K562 (cell line): ENCODE results near the gene BBC3. TPM values are rescaled to one million over a fixed set of nuclear protein-coding genes. Genes with fewer than 3 reads are reported as not detected.

Experiments used
- AFF4 ChIP-seq: sonication (generic); formaldehyde crosslinking; IDR thresholded peaks from 2 replicates; pipeline ENCODE4 v1.8.0; 2023; ENCODE audit warnings: mild to moderate bottlenecking, missing genetic modification reagents
- CBX5 ChIP-seq: IDR thresholded peaks from 2 replicates; pipeline ENCODE4 v1.6.1; 2014; ENCODE audit warnings: low read depth, borderline replicate concordance
- CEBPB ChIP-seq: fragments of 450-650 bp; IDR thresholded peaks from 2 replicates; pipeline ENCODE4 v1.6.1; 2016; ENCODE audit warnings: missing genetic modification characterization, missing compliant biosample characterization
- CLOCK ChIP-seq: fragments of 250-450 bp; sonication (Bioruptor Pico); IDR thresholded peaks from 2 replicates; pipeline ENCODE4 v1.4.0; 2020; ENCODE audit warnings: mild to moderate bottlenecking, moderate library complexity, borderline replicate concordance
- CREB1 ChIP-seq, 2 experiments: sonication (generic) in 1 of 2; formaldehyde crosslinking in 1 of 2; IDR thresholded peaks; 2 replicates each; pipeline versions ENCODE4 v1.6.1 to v1.8.0; 2012 to 2022; ENCODE audit warnings: inconsistent platforms in 1 of 2, mild to moderate bottlenecking in 1 of 2, missing genetic modification reagents in 1 of 2, moderate library complexity in 1 of 2
- E2F3 ChIP-seq: fragments of 250-450 bp; sonication (Bioruptor Pico); IDR thresholded peaks from 2 replicates; pipeline ENCODE4 v1.4.0; 2020; ENCODE audit warnings: mild to moderate bottlenecking
- EGR1 ChIP-seq: fragments of 450-650 bp; conservative IDR thresholded peaks from 2 replicates; pipeline ENCODE4 v1.6.1; 2017; ENCODE audit warnings: mild to moderate bottlenecking
- FOXJ2 ChIP-seq: fragments of 200-800 bp; sonication (Bioruptor generic); IDR thresholded peaks from 2 replicates; pipeline ENCODE4 v1.6.1; 2016; ENCODE audit warnings: missing genetic modification characterization, missing compliant biosample characterization
- FOXO4 ChIP-seq: fragments of 450-650 bp; formaldehyde crosslinking; IDR thresholded peaks from 2 replicates; pipeline ENCODE4 v1.4.0; 2020; ENCODE audit warnings: mild to moderate bottlenecking, moderate library complexity
- GTF2F1 ChIP-seq: IDR thresholded peaks from 2 replicates; pipeline ENCODE4 v1.6.1; 2011; ENCODE audit warnings: low read depth, low read length, improper control_type of control experiment
- HES1 ChIP-seq: fragments of 450-650 bp; IDR thresholded peaks from 2 replicates; pipeline ENCODE4 v1.6.1; 2016; ENCODE audit warnings: low read depth, mild to moderate bottlenecking, moderate library complexity
- HOXB6 ChIP-seq: fragments of 250-450 bp; sonication (Bioruptor Pico); IDR thresholded peaks from 2 replicates; pipeline ENCODE4 v1.5.1; 2022; ENCODE audit warnings: mild to moderate bottlenecking, borderline replicate concordance
- TOE1 ChIP-seq, 2 experiments: fragments of 450-650 bp in 1 of 2; sonication (generic) in 1 of 2; formaldehyde crosslinking in 1 of 2; IDR thresholded peaks; 2 replicates each; pipeline versions ENCODE4 v1.7.1 to v1.8.0; 2016 to 2022; ENCODE audit warnings: borderline replicate concordance in 2 of 2, mild to moderate bottlenecking in 2 of 2, antibody characterized with exemption in 1 of 2, inconsistent platforms in 1 of 2, low read depth in 1 of 2, missing genetic modification reagents in 1 of 2, moderate library complexity in 1 of 2
- ZKSCAN8 ChIP-seq: fragments of 200-800 bp; sonication (Bioruptor generic); IDR thresholded peaks from 2 replicates; pipeline ENCODE4 v1.6.1; 2016; ENCODE audit warnings: missing genetic modification characterization, missing compliant biosample characterization
- ZNF551 ChIP-seq: fragments of 250-450 bp; sonication (Bioruptor Pico); IDR thresholded peaks from 2 replicates; pipeline ENCODE4 v1.5.0; 2021; ENCODE audit warnings: mild to moderate bottlenecking, moderate library complexity
- polyA plus RNA-seq, 8 experiments: library from polyadenylated mRNA; depleted of rRNA in 4 of 8; stranded (reverse) in 5 of 8; unstranded in 3 of 8; fragments of >200 nt; fragmentation: Nextera tagmentation in 2 of 8; fragmentation: Illumina TruSeq in 1 of 8; extraction: Ambion mirVana in 2 of 8; extraction: Trizol in 1 of 8; gene quantifications; 2 replicates each; pipeline versions ENCODE4 v1.2.1 to v1.2.3, GENCODE V29; 2011 to 2014; ENCODE audit warnings: inconsistent platforms in 1 of 8, missing spikeins in 1 of 8
- total RNA-seq, 7 experiments: library from RNA; depleted of rRNA in 6 of 7; stranded (reverse); fragments of >200 nt in 6 of 7; fragmentation: Illumina TruSeq in 2 of 7; extraction: Trizol in 2 of 7; gene quantifications; 2 replicates each; pipeline versions ENCODE4 v1.2.1 to v1.2.3, GENCODE V29; 2011 to 2021; ENCODE audit warnings: low replicate concordance in 1 of 7

The BBC3 gene
- total and polyA plus RNA-seq, 9 of the 15 experiments (the other 6 are each of a cell fraction or from before 2014, with no cell fraction given) = 0.15 to 30.7 (median 4.8) TPM

GRCh38 chr19:47228168-47228936 is 2.6 kb downstream of the BBC3 start (continued):
- TF ChIP-seq AFF4 (CRISPR knock-in tag) (0 out of 2 replicates have a peak, but pooled peaks have one; percentile 67), EGR1 (no peak), FOXJ2 (tag) (no peak), HES1 (no peak), CEBPB (tag) (no peak), FOXO4 (CRISPR knock-in tag) (peak; percentile 41; the same call in 1 of the 2 replicates), HOXB6 (CRISPR knock-in tag) (no peak), TOE1 (IDR thresholded peaks at IDR 0.05; ENCODE audit: borderline replicate concordance) (no peak), TOE1 (CRISPR knock-in tag; IDR thresholded peaks at IDR 0.05; ENCODE audit: borderline replicate concordance, low read depth) (peak; percentile 85; the same call in 1 of the 2 replicates), CBX5 (no peak), GTF2F1 (no peak), ZNF551 (no peak), CLOCK (CRISPR knock-in tag) (no peak), E2F3 (CRISPR knock-in tag) (0 out of 2 replicates have a peak, but pooled peaks have one; percentile 19), CREB1 (IDR thresholded peaks at IDR 0.05) (no peak), CREB1 (CRISPR knock-in tag; IDR thresholded peaks at IDR 0.05) (peak; percentile 62), ZKSCAN8 (CRISPR knock-in tag) (no peak)
